Natural killer cell (primary cell): Measurements from ENCODE around the gene CEP57L1. TPM values are rescaled to one million over a fixed set of nuclear protein-coding genes. Genes with fewer than 3 reads are reported as not detected.
"Not testable (repeated sequence)": the region's sequence is repeated elsewhere in the genome, so short reads cannot be mapped to it uniquely, and the experiment has no call there.

Experiments
- ATAC-seq, 3 donors: fragments of 150-1000 bp in 2 of 3; fragments of 200-7000 bp in 1 of 3; cut with Tn5 transposase; 1 replicate in 1 of 3; 2 replicates in 2 of 3; pipeline ENCODE4 v1.10.0; 2021; ENCODE audit warnings: mild to moderate bottlenecking in 2 of 3, moderate library complexity in 2 of 3
- DNase-seq, 2 donors: peaks; one replicate each; pipeline versions ENCODE4 v3.0.0 to v3.0.0-alpha.2; 2013 to 2021; ENCODE audit warnings: mixed read lengths in 1 of 2
- H3K27ac ChIP-seq: one replicate; pipeline ENCODE4 v1.5.1; 2013; ENCODE audit warnings: mild to moderate bottlenecking, low read length
- H3K27me3 ChIP-seq: one replicate; pipeline ENCODE4 v1.6.1; 2013; ENCODE audit warnings: low read length; ENCODE audit not compliant: control insufficient read depth, insufficient read depth
- H3K36me3 ChIP-seq: one replicate; pipeline ENCODE4 v1.6.1; 2013; ENCODE audit warnings: low read length; ENCODE audit not compliant: control insufficient read depth, insufficient read depth
- H3K4me1 ChIP-seq: one replicate; pipeline ENCODE4 v1.6.1; 2013; ENCODE audit warnings: low read length; ENCODE audit not compliant: control insufficient read depth, insufficient read depth
- H3K4me3 ChIP-seq: one replicate; pipeline ENCODE4 v1.5.1; 2013; ENCODE audit warnings: low read length
- H3K9me3 ChIP-seq: one replicate; pipeline ENCODE4 v1.6.1; 2013; ENCODE audit warnings: low read length; ENCODE audit not compliant: control insufficient read depth, insufficient read depth
- H3K27ac Mint-ChIP-seq, 2 donors: one replicate each; pipeline ENCODE4 v1.8.0; 2022; ENCODE audit warnings: mild to moderate bottlenecking in 2 of 2, mixed read lengths in 2 of 2, moderate library complexity in 1 of 2
- H3K27me3 Mint-ChIP-seq, 2 donors: one replicate each; pipeline ENCODE4 v1.8.0; 2022; ENCODE audit warnings: low read depth in 2 of 2, mixed read lengths in 2 of 2
- H3K36me3 Mint-ChIP-seq: one replicate; pipeline ENCODE4 v1.8.0; 2022; ENCODE audit warnings: mixed read lengths
- H3K4me1 Mint-ChIP-seq, 2 donors: one replicate each; pipeline ENCODE4 v1.8.0; 2022; ENCODE audit warnings: mixed read lengths in 2 of 2
- H3K4me3 Mint-ChIP-seq: one replicate; pipeline ENCODE4 v1.8.0; 2022; ENCODE audit warnings: mild to moderate bottlenecking, moderate library complexity, mixed read lengths
- H3K9me3 Mint-ChIP-seq, 2 donors: one replicate each; pipeline ENCODE4 v1.8.0; 2022; ENCODE audit warnings: mixed read lengths in 2 of 2
- CTCF ChIP-seq: fragments of 200-600 bp; IDR thresholded peaks from one replicate; pipeline ENCODE4 v1.8.0; 2022; ENCODE audit warnings: antibody characterized with exemption
- WGBS: methylation state at CpG from one replicate; pipeline ENCODE4 v1.1.7; 2013; ENCODE audit warnings: missing lambda C conversion rate; ENCODE audit not compliant: insufficient coverage; 5-methylcytosine and 5-hydroxymethylcytosine counted together
- intact Hi-C: fragments of 100-400 bp; cut with micrococcal nuclease; formaldehyde crosslinking; loops from one replicate; pipeline ENCODE4 v1.14.2; 2022
- total RNA-seq, 4 donors: library from RNA; stranded (reverse); fragments of 120-200 nt in 1 of 4; gene quantifications; one replicate each; pipeline versions ENCODE4 v1.2.3 to v1.2.4, GENCODE V29; 2013 to 2022

Gene CEP57L1
- total RNA-seq, 3 donors from 2014 or later (not counting 1 experiment from before 2014, with no cell fraction given): 8.9 to 12.5 (median 9.2) TPM

- DNase-seq (no peak), ATAC-seq (no peak)
- H3K9me3 ChIP-seq: peaks cover 4% of the 10 kb centered on the region
- no peak overlapping the region for H3K27ac ChIP-seq
- H3K36me3 ChIP-seq: no peaks in the 10 kb centered on the region
- 43% methylated on average over 5 of the region's 5 CpGs for WGBS
- intact Hi-C loops: loop anchor here (1.0 to 5.0 kb wide), 2 partner anchors 195 to 254 kb away; partner anchors contain the start of genes PPIL6 and SMPD2
- H3K27me3 ChIP-seq: peaks cover 3% of the 10 kb centered on the region
- Mint-ChIP-seq H3K9me3 (peaks cover 0 to 6% of the 10 kb centered on the region in 2 donors), H3K4me3 (no peak overlapping the region), H3K4me1 (no peaks in the 10 kb centered on the region), H3K27ac (no peak overlapping the region), H3K27me3 (peaks cover 11 to 40% of the 10 kb centered on the region in 2 donors), H3K36me3 (no peaks in the 10 kb centered on the region)
- peak; percentile 44 for TF ChIP-seq CTCF
- H3K4me3 ChIP-seq: no peak overlapping the region
- H3K4me1 ChIP-seq: no peaks in the 10 kb centered on the region
Measured at GRCh38 chr6:109188115-109188411, 92.8 kb downstream of the CEP57L1 start.

GRCh38 chr6:109191368-109191767 is 96.1 kb downstream of the CEP57L1 start:
- H3K9me3 ChIP-seq, H3K4me1 Mint-ChIP-seq, H3K4me3 ChIP-seq, H3K27me3 Mint-ChIP-seq, intact Hi-C loops, H3K4me1 ChIP-seq, H3K27me3 ChIP-seq, H3K27ac Mint-ChIP-seq, H3K36me3 Mint-ChIP-seq, DNase-seq, H3K9me3 Mint-ChIP-seq, H3K4me3 Mint-ChIP-seq, H3K27ac ChIP-seq, H3K36me3 ChIP-seq, ATAC-seq: not testable (repeated sequence)

DNA sequence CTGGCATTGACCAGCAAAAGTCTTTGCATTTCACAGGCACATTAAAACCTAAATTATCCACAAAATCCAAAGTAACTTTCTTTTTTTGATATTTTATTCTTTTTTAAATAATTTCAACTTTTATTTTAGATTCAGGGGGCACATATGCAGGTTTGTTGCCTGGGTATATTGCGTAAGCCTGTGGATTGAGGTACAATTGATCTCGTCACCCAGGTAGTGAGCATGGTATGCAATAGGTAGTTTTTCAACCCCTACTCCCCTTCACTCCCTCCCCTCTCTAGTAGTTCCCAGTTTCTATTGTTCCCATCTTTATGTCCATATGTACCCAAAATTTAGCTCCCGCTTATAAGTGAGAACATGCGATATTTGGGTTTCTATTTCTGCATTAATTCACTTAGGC is 97.6 kb downstream of the CEP57L1 start:
- H3K27me3 ChIP-seq: no peaks in the 10 kb centered on the region
- no peak for TF ChIP-seq CTCF
- 100% methylated on average over 2 of the region's 4 CpGs for WGBS
- no peak overlapping the region for H3K4me3 Mint-ChIP-seq
- peaks cover 0 to 1% of the 10 kb centered on the region in 2 donors for H3K4me1 Mint-ChIP-seq
- H3K27me3 Mint-ChIP-seq: no peaks in the 10 kb centered on the region
- no peaks in the 10 kb centered on the region for H3K4me1 ChIP-seq
- H3K36me3 Mint-ChIP-seq: no peaks in the 10 kb centered on the region
- peaks cover 4% of the 10 kb centered on the region for H3K9me3 ChIP-seq
- intact Hi-C loops: no loop called here
- peaks cover 0 to 6% of the 10 kb centered on the region in 2 donors for H3K9me3 Mint-ChIP-seq
- no peak overlapping the region for H3K4me3 ChIP-seq
- ATAC-seq (no peak), DNase-seq (no peak)
- no peaks in the 10 kb centered on the region for H3K36me3 ChIP-seq
- H3K27ac Mint-ChIP-seq: no peak overlapping the region
- no peak overlapping the region for H3K27ac ChIP-seq

GRCh38 chr6:109194880-109195279 is 99.6 kb downstream of the CEP57L1 start:
- Mint-ChIP-seq H3K27me3 (no peaks in the 10 kb centered on the region), H3K4me1 (peaks cover 0 to 4% of the 10 kb centered on the region in 2 donors), H3K9me3 (peaks cover 0 to 6% of the 10 kb centered on the region in 2 donors), H3K27ac (no peak overlapping the region), H3K36me3 (no peaks in the 10 kb centered on the region), H3K4me3 (no peak overlapping the region)
- Histone ChIP-seq H3K27me3 (no peaks in the 10 kb centered on the region), H3K27ac (no peak overlapping the region), H3K9me3 (peaks cover 4% of the 10 kb centered on the region), H3K4me3 (no peak overlapping the region), H3K4me1 (no peaks in the 10 kb centered on the region), H3K36me3 (no peaks in the 10 kb centered on the region)
- 96% methylated on average over 1 of the region's 1 CpG for WGBS
- no peak for DNase-seq
- intact Hi-C loops: no loop called here
- no peak for ATAC-seq
- TF ChIP-seq CTCF: no peak
